Keratinocyte (primary cell): ENCODE measurements around the gene UBFD1.

Experiments used
- EZH2 ChIP-seq: IDR thresholded peaks from one replicate; pipeline ENCODE4 v1.6.1; 2012; ENCODE audit warnings: inconsistent platforms, mild to moderate bottlenecking, low read length, moderate library complexity
- TF ChIP-seq, protein P1 (sequence below), 3 experiments: IDR thresholded peaks in 1 of 3; conservative IDR thresholded peaks in 1 of 3; optimal IDR thresholded peaks in 1 of 3; 2 replicates in 2 of 3; 3 replicates in 1 of 3; pipeline versions ENCODE3 to v1.5.1; 2011; ENCODE audit warnings: low read length in 3 of 3, mild to moderate bottlenecking in 3 of 3, moderate library complexity in 2 of 3, control low read depth in 1 of 3, inconsistent platforms in 1 of 3; ENCODE audit not compliant: insufficient read depth in 2 of 3; ENCODE audit errors: extremely low read depth in 1 of 3

DNA sequence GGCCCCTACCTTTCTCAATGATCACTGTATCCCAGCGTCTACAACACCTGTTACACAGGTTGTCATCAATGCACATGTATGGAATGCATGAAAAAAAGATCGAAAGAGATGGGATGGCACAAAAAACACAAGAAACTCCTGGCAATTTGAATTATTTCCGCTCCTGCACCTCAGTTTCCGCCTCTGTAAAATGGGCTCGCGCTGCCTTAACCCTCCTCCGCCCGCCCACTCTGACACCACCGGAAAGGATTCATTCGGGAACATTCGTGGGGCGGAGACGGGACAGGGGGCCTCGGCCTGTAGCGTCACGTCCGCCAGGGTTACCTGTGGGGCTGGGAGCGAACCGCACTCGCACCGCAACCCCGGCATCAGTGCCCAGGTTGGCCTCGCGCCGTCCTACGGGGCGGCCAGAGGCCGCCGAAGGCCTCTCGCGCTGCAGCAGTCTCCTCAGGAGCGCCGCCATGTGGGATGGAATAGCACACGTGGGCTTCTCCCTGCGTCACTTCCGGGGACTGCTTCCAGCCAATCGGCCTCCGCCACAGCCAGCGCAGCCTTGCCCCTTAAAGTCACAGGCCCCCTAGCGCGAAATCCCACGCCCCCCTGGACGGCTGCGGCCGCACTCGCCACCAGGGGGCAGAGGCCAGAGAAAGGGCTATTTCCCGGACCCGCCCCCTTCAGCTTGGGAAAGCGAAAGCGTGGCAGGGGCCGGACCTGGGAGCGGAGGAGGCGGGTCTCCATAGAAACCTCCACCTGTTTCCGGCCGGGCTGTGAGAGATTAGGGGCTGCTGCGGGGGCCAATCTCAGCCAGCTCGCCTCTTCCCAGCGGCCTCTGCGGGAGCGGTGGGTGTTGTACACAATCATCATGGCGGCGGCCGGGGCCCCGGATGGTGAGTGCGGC, at the start of gene UBFD1, which contains the start of gene EARS2:
- TF ChIP-seq EZH2, result no peak
- TF ChIP-seq, protein P1, sequence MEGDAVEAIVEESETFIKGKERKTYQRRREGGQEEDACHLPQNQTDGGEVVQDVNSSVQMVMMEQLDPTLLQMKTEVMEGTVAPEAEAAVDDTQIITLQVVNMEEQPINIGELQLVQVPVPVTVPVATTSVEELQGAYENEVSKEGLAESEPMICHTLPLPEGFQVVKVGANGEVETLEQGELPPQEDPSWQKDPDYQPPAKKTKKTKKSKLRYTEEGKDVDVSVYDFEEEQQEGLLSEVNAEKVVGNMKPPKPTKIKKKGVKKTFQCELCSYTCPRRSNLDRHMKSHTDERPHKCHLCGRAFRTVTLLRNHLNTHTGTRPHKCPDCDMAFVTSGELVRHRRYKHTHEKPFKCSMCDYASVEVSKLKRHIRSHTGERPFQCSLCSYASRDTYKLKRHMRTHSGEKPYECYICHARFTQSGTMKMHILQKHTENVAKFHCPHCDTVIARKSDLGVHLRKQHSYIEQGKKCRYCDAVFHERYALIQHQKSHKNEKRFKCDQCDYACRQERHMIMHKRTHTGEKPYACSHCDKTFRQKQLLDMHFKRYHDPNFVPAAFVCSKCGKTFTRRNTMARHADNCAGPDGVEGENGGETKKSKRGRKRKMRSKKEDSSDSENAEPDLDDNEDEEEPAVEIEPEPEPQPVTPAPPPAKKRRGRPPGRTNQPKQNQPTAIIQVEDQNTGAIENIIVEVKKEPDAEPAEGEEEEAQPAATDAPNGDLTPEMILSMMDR (optimal IDR thresholded peaks at IDR 0.05 in 1 of 3, IDR thresholded peaks at IDR 0.05 in 1 of 3, conservative IDR thresholded peaks at IDR 0.05 in 1 of 3; ENCODE audit: extremely low read depth in 1 of 3, insufficient read depth in 2 of 3, low read length in 3 of 3), result peak; percentile 80 to 95 (median 85)
